A673 (cell line): ENCODE measurements around the gene HPSE.

Experiments
- CTCF ChIP-seq: fragments of 300-800, 200-600 bp; sonication (generic); conservative IDR thresholded peaks from 2 replicates; pipeline ENCODE4 v1.5.1; 2017; ENCODE audit warnings: low read depth, mild to moderate bottlenecking, antibody characterized with exemption, low read length, moderate library complexity, mixed read lengths
- EZH2 ChIP-seq: fragments of 200-600 bp; sonication (generic); IDR thresholded peaks from 2 replicates; pipeline ENCODE4 v1.6.1; 2017; ENCODE audit warnings: borderline replicate concordance, low read depth, mild to moderate bottlenecking, mixed read lengths, antibody characterized with exemption, low read length; ENCODE audit not compliant: poor library complexity, severe bottlenecking

- TF ChIP-seq CTCF = peak; percentile 45
- no peak for TF ChIP-seq EZH2
Measured at GRCh38 chr4:83362492-83363329, 28.1 kb upstream of the HPSE start.
